Stimulated activated CD4-positive, alpha-beta T cell treated with anti-CD3 and anti-CD28 coated beads, Interleukin-4, amount 100 ng/mL, for 48 hours (primary cell): ENCODE results near the gene CCDC92.
A peak's percentile ranks its signal among the peaks of the same experiment; 100 is the strongest.

ENCODE experiments used
- DNase-seq, 2 donors: peaks; one replicate each; pipeline ENCODE4 v3.0.0-alpha.2; 2020; ENCODE audit warnings: low read depth in 2 of 2

The CCDC92 gene

DNA sequence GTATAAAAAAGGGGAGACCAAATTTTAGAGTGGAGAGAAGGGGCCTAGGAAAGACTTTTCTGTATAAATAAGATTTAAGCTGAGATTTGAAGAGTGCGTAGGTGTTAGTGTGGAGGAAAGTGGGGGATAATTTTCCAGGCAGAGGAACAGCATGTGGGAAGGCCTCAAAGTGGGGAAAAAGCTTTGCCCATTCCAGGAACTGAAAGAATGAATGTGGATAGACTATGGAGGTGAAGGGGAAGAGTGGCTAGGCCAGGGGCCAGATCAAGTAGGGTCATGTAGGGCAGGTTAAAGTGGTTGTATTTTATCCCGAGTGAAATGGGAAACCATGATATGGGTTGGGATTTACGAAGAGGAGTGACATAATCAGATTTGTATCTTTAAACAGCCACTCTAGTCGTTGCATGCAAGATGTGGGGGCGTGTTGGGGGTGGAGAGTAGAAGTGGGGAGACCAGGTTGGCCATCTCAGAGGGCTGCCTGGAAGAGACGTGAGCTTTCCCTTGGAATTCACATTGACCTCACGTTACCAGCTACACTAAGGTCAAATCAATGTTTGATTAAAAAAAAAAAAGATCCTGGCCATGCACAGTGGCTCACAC, 3.7 kb upstream of the CCDC92 start:
- DNase-seq, result no peak

DNA sequence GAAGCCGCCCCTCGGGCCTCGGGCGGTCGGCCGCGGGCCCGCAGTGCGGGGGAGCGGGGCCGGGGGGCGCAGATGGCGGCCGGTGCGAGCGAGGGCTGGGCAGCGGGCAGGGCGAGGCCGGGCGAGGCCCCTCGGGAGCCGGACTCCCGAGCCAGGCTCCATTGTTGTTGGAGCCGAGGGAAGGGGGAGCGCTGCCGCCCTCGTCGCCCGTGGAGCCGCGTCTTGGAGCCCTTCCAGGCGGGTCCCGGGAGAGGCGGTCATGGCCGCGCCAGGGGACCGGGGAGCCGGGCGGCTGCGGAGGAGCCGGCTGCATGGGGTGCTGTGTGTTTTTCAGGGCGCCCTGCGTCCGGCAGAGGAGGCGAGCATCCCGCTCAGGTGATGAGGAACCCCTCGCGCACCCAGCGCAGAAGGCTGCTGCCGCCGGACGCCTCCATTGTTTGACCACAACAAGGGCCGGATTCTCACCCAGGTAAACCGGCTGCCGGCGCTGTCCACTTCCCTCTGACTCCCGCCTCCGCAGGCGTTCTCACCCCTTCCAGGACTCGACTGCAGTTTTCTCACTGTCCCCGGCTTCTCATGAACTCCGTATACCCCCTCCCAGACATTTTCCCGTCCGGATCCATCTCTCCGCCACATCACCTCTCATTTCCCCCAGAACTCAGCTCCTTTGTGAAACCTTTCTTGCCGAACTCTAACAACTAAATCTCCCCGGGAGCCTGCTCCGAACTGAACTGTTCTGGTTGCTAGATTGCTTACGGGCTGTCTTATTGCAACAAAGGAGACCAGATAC, 1.1 kb upstream of the CCDC92 start:
- DNase-seq, result no peak

DNA sequence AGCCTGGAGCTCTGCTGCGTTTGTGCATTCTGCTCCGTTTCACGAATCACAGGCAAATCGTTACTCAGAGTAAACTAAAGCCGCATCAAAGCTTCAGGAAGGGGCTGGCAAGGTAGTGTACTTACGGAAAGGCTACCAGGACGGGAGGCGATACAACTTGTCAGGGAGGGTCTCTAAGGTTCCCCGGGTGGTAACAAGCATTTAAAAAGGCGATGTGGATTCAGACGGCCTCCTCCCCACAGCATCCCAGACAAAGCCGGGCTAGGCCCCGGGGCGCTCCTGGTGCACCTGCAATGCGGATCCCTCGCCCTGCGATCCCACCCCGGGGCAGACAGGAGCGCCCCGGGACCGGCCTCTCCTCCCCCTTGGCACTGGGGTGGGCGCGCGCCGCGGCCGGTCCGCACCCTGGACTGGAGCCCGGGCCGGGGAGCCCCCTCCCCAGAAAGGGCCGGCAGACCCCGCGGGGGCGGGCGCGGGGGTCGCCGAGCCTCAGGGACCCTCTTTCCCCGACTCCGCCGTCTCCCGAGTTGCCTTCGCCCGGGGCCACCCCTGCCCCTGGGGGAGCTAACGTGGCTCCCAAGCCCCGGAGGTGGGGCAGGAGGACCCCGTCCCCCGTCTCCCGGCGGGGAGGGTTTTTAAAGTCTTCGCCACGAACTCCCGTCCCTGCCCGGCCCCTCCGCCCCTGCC, 718 bp downstream of the CCDC92 start:
- peak; percentile 13 to 16 for DNase-seq

DNA sequence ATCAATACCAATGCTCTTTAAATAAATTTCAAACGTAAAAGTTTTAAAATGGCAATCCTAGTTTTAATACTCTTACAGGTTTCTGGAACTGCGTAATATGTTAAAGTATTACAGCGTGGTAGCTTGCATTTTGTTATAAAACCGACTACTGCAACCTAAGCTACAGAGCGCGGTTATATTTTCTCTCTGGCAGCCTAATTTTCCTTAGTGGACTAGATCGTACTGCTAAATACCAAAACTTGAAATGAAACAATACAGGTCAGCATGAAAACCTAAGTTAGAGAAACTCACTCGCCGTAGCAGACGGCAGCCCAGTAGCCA, 1.2 kb downstream of the CCDC92 start:
- DNase-seq, result no peak

DNA sequence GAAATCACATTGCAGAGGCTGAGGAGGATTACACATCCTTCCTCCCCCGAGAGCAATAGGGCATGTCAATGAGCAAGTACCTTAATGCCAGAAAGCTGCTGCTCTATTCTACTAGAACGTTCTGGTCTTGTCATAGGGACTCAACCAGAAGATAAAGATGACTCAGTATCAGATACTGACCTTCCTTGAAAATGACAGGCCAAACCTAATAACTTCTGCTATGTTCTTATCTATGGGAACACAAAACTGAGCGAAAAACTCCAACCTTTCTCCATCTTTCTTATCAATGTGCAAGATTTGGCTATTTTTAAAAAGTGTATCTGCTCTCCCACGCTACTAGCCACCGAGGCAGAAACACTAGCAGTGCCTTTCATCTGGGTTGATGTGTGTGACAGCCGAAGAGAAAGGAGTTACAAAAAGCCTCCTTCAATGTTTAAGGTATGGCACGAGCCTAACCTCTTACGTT, 5.5 kb downstream of the CCDC92 start:
- no peak for DNase-seq

DNA sequence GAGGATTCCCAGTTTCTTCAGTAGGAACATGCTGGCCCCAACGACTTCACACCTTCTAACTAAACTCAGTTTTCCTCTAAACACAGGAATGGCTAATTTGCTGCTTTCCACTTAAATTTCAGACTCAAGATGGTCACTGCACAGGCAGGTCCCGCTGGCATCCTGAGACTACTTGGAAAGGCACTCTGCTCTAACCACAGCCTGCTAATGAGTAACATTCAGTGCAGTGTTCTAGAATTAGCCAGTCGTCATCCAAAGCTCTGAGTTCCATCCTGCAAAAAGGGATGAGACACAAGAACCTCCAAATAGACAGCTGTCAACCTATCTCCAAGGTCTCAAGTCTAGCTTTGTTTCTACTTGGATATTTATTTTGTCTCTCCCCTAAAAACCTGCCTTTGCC, 6.0 kb downstream of the CCDC92 start:
- DNase-seq, result no peak

DNA sequence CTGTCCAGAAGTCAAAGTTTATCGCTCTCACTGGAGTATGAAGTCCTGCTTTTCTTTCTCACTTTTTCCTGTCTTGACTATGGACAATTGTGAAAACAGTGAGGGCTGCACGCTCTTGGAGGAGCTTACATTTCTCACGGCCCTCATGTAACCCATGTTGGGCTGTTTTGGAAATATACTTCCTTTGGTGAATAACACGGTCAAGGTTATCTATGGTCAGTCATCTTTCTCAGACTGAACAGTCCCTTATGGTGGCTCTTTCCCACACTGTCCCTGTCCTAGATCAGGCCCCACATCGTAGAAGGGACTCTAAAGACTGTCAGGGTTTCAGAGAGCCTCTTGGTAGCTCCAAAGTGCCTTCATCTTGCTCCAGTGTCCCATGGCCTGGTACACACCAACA, 7.2 kb downstream of the CCDC92 start:
- DNase-seq, result no peak

DNA sequence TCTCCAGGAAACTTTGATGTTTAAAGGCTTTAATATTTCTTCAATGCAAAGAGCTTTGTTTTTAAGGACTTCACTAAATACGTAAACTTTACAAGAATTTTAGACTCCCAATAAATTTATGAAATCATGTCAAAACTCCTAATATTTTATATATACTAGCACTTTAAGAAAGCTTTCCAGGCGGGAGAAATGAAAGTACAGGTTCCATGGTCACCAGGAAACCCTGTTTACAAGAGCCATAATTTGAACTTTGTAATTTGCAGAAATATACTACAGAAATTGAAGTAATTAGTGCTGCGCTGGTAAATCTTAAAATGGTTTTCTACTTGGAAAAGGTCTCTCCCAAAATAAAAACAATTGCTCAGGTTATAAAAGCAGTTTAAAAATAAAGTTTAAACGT, 8.8 kb downstream of the CCDC92 start:
- DNase-seq, result no peak

DNA sequence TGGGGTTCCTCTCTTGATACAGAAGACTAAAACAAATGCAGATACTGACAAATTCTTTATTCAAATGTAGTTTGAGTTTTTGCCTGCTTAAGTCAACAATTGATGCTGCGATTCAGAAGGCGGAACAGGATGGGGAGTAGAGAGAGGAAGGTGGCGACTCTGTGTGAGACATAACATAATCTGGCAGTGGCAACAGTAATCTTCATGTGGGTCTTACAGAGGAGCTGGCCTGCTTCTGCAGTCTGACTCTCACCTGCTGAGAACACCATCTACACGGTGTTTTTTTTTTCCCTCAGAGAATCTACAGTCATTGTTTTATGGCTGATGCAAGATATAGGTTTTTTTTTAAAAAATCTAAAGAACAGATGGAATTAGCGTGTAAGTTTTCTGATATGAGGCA, 10.1 kb downstream of the CCDC92 start:
- DNase-seq, result no peak

DNA sequence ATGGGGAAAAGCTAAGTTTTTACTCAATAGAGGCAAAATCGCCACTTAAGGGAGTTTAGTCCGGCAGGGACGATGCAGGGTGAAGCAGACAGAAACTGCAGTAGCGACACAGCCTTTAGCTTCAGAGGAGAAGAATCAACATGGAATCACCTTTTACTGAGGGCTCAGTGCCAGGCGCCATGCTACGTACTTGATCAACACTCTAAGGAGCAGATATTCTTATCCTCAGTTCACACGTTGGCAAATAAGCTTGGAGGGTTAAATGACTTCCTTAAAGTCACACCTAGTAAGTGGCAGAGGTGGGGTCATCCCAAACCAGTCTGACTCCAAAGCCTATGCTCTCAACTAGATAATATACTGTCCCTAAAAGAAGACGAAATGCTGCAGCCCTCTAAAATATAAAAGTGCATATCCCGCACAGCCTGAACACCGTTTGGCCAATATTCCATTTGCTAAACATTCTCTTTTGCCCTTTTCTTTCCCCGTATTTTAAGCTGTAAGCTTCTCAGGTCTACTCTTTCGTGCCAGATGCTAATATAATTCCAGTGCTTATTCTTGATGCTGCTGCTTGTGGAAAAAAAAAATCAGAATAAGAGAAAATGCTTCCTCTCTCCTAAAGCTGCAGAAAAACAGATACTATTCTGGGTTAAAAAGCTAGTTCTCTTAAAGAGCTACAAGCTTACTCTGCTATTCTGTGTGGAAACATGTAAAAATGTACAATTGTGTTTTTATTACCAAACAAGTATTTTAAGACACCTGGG, 10.9 kb downstream of the CCDC92 start:
- no peak for DNase-seq

DNA sequence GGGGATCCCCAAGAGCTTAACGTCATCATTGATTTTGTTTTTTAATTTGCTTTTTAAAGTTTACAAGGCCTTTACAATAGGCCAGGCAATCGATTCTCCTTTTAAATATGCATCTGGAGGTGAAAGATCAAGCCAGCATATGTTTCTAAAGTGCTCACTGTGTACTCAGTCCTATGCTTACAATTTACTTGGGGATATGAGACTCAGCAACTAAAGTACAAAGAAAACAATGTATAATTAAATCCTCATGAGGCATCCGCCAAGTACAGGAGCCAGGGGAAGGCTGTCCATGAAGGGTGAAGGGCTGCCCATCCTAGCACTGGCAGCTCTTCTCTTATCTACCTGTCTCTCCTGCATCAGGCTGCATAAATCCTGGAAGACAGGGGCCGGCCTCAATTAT, 11.8 kb downstream of the CCDC92 start:
- DNase-seq, result no peak

DNA sequence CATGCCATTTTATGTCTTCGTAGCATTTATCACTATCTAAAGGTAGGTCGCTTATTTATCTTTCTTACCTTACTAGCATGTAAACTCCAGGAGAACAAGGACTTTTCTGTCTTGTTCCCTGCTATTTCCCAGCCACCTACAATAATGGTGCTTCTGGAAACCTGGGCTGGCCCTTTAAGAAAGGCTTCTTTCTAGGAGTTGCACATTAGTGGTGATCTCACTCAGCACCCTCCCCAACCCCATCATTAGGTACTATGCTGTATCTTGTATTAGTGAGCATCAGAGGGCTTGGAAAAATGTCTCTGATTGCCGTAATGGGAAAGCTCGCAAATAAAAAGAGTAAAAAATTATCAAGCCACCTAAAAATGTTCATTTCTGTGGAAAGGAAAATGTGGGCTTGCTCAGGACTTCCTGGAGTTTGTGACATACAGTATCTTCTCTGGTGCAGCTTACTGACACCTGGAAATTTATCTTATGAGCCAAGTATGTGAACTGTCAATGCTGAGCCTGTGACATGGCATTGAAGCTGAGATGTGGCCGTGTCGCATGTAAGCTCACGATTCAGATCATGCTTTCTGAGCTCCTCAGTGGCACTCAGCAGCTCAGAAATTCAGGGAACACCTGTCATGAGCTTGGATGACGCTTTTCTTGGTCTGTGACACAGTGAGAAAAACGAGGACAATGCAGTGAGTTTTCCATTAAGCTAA, 12.4 kb downstream of the CCDC92 start:
- no peak for DNase-seq

DNA sequence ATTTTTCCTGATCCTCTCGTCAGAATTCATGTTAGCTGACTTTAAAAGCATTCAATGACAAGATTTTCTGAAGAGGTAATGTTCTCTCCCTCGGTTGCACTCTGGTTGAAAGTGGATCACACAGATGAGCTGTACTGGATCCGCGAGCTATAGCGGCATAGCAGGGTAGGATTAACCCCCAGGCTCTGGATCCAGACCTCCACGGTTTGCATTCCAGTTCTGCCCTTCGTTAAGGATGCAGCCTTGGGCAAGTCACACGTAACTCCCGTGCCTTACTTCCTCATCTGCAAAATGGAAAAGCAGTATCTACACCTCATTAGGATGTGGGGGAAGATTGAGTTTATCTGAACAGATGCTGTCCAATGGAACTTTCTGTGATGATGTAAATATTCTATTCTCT, 13.8 kb downstream of the CCDC92 start:
- DNase-seq, result no peak

DNA sequence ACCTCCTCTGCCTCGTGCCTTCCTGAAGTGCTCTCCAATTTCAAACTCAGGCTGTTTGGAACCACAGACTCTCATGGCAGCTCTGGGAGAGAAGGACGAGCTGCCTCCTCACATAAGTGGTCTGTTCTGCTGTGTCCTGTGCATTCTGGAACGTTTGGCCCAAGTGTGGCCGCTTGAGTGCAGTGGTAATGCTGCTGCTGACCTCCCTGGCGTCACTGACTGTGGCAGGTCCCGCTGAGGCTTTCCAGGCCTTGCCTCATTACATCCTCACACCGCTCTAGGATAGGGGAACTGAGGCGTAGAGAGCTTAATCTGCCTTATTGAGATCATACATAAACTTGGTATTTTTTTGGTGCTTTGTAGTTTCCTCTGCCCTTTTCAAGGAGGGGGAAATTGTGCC, 14.2 kb downstream of the CCDC92 start:
- no peak for DNase-seq

DNA sequence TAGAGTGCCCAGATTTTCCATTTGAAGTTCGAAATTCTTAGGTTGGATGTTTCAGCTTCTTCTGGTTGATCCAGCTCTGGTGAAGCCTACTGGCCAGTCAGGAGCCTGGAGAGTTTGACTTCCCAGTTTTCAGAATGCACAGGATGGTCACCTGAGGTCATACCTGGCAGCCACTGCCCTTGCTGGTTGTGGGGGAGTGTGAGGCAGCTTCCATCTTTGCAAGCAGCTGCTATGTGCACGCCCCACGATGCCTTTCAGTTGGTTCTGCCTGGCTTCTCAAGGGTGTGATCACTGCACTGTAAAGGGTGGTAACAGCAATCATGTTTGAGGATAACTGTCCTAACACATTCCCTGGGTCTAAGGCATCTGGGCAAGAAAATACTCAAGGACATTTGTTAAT, 15.4 kb downstream of the CCDC92 start:
- DNase-seq, result no peak

DNA sequence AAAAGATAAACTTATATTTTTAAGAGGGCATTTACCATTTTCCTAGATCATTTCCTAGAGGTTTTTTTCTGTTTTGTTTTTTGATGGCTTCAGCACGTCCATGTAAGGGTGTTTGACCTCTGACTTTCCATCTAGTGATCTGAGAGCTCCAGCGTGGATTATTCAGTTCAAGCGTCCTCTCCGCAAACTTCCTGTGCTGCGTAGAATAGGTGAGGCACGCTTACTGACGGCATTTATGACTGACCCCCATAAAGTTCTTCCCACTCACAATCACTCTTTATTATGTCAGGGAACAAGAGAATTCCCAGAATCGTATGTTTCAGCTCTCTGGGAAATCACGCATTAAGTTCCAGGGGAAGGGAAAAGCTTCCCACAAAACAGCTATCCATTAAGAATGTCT, 16.4 kb downstream of the CCDC92 start:
- DNase-seq, result no peak

DNA sequence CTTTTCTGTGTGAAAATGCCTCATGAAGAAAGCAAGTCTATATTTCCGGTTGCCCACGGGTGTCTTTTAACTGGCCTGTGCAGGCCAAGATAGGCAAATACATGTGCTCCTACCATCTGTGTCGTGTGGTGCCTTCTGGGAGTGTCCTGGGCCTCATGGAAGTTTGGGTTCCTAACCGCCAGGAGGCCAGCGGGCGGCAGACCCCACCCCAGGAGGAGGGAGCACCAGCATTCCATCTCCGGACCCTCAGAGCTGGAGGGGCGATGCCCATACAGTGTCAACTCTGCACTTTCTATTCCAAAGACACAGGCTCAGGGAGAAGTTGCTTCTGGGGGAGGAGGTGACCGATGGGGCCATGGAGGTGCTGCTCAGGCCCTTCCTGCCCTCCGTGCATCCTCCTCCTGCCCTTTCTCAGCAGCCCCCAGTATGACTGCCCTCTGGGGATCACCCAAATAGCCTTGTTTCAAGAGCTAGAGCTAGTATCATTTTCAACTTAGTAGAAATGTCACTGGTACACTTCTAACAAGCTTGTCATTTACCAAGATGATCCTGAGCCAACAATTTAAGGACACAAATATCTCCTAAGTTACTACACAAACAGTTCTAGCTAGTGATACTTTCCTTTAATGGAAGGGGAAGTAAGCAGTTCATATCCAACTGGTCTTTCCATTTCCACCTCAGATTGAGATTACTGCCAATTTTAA, 17.8 kb downstream of the CCDC92 start:
- no peak for DNase-seq

DNA sequence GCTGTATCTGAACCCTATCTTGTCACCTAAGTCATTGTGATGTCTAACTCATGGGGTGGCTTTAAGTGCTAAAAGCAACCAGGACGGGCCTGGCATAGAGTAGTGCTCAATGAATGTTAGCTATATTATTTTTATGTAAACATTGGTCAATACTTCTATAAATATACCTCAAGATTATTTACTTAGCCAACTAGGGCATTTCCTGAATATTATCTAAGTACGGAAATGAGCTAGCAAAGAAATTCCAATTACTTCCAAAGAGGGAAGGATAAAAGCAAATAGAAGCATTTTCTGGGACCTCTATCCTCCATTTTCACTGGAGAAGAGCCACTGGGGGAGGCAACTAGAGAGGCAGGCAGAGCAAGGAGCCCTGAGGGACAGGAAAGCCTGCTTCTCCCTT, 20.6 kb downstream of the CCDC92 start:
- DNase-seq, result no peak

DNA sequence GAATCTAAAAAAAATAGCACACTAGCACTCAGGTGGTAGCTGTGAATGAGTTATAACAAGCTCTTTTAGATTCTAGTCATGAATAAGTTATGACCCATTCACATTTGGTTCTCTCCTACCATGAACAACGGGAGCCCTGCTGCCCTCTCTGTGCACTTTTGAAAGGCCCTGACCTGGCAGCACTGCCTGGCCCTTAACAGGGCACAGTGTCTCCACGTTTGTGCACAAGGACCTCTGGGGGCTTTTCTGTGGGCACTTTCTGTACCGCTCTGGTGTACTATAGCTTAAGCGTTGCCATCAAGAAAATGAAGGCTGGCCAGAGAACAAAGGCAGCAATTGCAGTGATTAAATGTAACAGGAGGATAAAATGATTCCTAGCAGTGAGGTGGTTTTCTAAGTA, 21.2 kb downstream of the CCDC92 start:
- no peak for DNase-seq

DNA sequence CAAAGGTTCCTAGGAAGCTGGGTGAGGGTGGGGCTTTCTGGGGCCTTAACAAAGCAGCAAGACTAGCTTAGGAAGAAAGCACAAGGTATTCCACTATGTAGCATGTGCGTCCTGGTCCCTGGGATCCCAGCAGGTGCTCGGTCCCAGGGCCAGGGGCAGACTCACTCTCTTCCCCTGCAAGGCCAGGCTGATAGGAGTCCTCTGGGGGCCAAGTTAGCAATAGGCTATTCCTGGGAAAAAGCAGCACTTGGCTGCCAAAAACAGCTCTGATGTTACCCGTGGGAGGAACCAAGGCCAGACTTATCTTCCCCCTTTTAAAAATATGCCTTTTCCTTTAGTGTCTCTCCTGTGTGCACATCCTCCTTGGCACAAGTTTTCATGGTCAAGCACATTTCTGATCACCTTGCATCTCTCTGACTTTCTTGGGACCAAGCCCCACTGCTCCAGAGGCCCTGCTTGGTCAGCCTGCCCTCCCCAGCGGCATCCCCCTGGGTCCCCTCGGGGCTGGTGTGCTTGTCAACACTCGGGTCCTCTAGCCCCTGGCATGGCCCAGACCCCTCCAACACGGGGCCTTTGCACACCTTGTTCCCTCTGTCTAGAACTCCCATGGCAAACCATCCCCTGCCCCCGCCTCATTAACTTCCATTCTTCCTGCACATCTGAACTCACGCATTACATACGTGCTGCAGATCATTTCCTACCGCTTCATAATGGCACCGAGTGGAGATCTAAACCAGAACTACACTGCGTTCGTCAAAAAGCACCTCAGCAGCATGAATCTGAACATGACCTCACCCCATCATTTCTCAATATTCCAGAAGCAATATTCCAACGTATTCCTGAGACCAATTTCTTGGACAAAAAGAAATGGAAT, 21.9 kb downstream of the CCDC92 start:
- DNase-seq, result no peak
